ENCODE measurements around the gene ARPIN.

- no peak for TF ChIP-seq ZNF317 (CRISPR knock-in tag; IDR thresholded peaks at IDR 0.05; ENCODE audit: borderline replicate concordance, low read depth)
- TF ChIP-seq, protein P1, sequence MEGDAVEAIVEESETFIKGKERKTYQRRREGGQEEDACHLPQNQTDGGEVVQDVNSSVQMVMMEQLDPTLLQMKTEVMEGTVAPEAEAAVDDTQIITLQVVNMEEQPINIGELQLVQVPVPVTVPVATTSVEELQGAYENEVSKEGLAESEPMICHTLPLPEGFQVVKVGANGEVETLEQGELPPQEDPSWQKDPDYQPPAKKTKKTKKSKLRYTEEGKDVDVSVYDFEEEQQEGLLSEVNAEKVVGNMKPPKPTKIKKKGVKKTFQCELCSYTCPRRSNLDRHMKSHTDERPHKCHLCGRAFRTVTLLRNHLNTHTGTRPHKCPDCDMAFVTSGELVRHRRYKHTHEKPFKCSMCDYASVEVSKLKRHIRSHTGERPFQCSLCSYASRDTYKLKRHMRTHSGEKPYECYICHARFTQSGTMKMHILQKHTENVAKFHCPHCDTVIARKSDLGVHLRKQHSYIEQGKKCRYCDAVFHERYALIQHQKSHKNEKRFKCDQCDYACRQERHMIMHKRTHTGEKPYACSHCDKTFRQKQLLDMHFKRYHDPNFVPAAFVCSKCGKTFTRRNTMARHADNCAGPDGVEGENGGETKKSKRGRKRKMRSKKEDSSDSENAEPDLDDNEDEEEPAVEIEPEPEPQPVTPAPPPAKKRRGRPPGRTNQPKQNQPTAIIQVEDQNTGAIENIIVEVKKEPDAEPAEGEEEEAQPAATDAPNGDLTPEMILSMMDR (IDR thresholded peaks at IDR 0.05), result no peak
- TF ChIP-seq ZBTB43 (CRISPR knock-in tag; IDR thresholded peaks at IDR 0.05), result no peak
- TF ChIP-seq SP1 (CRISPR knock-in tag; conservative IDR thresholded peaks at IDR 0.05), result no peak
- TF ChIP-seq USF2 (CRISPR knock-in tag; IDR thresholded peaks at IDR 0.05), result no peak
- no peak for TF ChIP-seq GABPB1 (CRISPR knock-in tag; IDR thresholded peaks at IDR 0.05)
- TF ChIP-seq JUN (CRISPR knock-in tag; IDR thresholded peaks at IDR 0.05), result no peak
- no peak for TF ChIP-seq USF1 (CRISPR knock-in tag; IDR thresholded peaks at IDR 0.05)
- TF ChIP-seq ZSCAN18 (CRISPR knock-in tag; IDR thresholded peaks at IDR 0.05), result no peak
- no peak for TF ChIP-seq MYBL2 (CRISPR knock-in tag; IDR thresholded peaks at IDR 0.05)
- TF ChIP-seq NFYB (CRISPR knock-in tag; conservative IDR thresholded peaks at IDR 0.05; ENCODE audit: low read depth), result no peak
- TF ChIP-seq, protein P2, sequence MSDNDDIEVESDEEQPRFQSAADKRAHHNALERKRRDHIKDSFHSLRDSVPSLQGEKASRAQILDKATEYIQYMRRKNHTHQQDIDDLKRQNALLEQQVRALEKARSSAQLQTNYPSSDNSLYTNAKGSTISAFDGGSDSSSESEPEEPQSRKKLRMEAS (CRISPR knock-in tag; IDR thresholded peaks at IDR 0.05), result no peak
- no peak for TF ChIP-seq ZNF138 (CRISPR knock-in tag; conservative IDR thresholded peaks at IDR 0.05)
These were observed 56.8 kb downstream of the ARPIN start for GRCh38 chr15:89855948-89856347.
